Neutrophil (primary cell): ENCODE measurements around the gene ZW10.

Experiments
- H3K27ac ChIP-seq: fragments of 200-600 bp; sonication (generic); 2 replicates; pipeline ENCODE4 v1.5.1; 2016; ENCODE audit warnings: mild to moderate bottlenecking, moderate library complexity
- H3K27me3 ChIP-seq: fragments of 200-600 bp; sonication (generic); 2 replicates; pipeline ENCODE4 v1.6.0; 2016; ENCODE audit warnings: mild to moderate bottlenecking
- H3K36me3 ChIP-seq: fragments of 200-600 bp; sonication (generic); 2 replicates; pipeline ENCODE4 v1.5.1; 2017
- H3K4me1 ChIP-seq, 2 experiments: fragments of 200-600 bp in 1 of 2; sonication (generic) in 1 of 2; 1 replicate in 1 of 2; 2 replicates in 1 of 2; pipeline versions ENCODE4 v1.5.1 to v1.6.1; 2013 to 2016; ENCODE audit warnings: low read depth in 1 of 2, low read length in 1 of 2, mild to moderate bottlenecking in 1 of 2, moderate library complexity in 1 of 2; ENCODE audit not compliant: control insufficient read depth in 1 of 2, insufficient read depth in 1 of 2
- H3K4me3 ChIP-seq, 2 experiments: fragments of 200-600 bp in 1 of 2; sonication (generic) in 1 of 2; 1 replicate in 1 of 2; 2 replicates in 1 of 2; pipeline ENCODE4 v1.5.1; 2013 to 2016; ENCODE audit warnings: low read depth in 1 of 2, low read length in 1 of 2, mild to moderate bottlenecking in 1 of 2, moderate library complexity in 1 of 2
- H3K9me3 ChIP-seq: fragments of 200-600 bp; sonication (generic); 2 replicates; pipeline ENCODE4 v1.5.1; 2016
- TF ChIP-seq, protein P1 (sequence below): fragments of 200-600 bp; sonication (generic); IDR thresholded peaks from 2 replicates; pipeline ENCODE4 v1.5.1; 2016; ENCODE audit warnings: antibody characterized with exemption

ZW10 gene

DNA sequence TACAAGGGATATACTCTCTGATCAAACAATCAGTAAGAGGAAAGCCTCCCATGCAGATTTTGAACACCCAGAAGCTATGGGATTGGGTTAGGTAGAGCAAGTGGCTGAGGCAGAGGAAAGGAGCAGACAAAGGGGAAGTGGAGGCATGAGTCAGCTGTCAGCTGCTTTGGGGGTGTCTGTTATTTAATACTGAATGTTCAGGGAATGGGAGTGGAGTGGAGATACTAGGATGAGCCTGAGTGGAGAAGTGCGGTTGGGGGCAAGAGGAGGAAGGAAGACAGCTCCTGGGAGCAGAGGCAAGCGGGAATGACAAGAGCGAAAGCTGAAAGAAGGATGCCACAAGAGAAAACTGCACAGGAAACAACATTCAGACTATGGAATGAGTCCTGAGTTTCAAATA lies 44.7 kb downstream of the ZW10 start:
- Histone ChIP-seq H3K27me3 (no peaks in the 10 kb centered on the region), H3K9me3 (no peaks in the 10 kb centered on the region), H3K36me3 (peaks cover 16% of the 10 kb centered on the region), H3K4me3 (no peak overlapping the region), H3K27ac (no peak overlapping the region), H3K4me1 (no peaks in the 10 kb centered on the region)
- TF ChIP-seq, protein P1, sequence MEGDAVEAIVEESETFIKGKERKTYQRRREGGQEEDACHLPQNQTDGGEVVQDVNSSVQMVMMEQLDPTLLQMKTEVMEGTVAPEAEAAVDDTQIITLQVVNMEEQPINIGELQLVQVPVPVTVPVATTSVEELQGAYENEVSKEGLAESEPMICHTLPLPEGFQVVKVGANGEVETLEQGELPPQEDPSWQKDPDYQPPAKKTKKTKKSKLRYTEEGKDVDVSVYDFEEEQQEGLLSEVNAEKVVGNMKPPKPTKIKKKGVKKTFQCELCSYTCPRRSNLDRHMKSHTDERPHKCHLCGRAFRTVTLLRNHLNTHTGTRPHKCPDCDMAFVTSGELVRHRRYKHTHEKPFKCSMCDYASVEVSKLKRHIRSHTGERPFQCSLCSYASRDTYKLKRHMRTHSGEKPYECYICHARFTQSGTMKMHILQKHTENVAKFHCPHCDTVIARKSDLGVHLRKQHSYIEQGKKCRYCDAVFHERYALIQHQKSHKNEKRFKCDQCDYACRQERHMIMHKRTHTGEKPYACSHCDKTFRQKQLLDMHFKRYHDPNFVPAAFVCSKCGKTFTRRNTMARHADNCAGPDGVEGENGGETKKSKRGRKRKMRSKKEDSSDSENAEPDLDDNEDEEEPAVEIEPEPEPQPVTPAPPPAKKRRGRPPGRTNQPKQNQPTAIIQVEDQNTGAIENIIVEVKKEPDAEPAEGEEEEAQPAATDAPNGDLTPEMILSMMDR = no peak

DNA sequence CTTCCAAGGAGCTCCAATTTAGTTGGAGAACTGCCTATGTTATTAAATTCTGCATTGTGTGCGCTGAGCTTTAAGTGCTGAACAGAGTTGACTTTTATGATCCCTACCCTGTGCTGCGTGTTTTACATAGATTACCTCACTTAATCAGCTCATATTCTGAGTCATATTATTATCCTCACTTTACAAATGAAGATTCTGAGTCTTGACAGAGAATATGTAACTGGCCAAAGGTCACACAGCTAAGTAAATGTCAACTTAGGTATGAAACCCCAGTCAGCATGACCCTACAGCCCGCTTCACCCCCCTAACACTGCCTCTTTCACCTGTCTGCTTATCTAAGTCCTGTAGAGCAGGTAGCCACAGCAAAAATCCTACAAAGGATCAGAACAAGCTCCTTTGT lies 47.6 kb downstream of the ZW10 start:
- TF ChIP-seq, protein P1 = no peak
- H3K4me1 ChIP-seq = no peaks in the 10 kb centered on the region
- no peaks in the 10 kb centered on the region for H3K27me3 ChIP-seq
- no peaks in the 10 kb centered on the region for H3K36me3 ChIP-seq
- H3K9me3 ChIP-seq = no peaks in the 10 kb centered on the region
- H3K27ac ChIP-seq = no peak overlapping the region
- no peak overlapping the region for H3K4me3 ChIP-seq

DNA sequence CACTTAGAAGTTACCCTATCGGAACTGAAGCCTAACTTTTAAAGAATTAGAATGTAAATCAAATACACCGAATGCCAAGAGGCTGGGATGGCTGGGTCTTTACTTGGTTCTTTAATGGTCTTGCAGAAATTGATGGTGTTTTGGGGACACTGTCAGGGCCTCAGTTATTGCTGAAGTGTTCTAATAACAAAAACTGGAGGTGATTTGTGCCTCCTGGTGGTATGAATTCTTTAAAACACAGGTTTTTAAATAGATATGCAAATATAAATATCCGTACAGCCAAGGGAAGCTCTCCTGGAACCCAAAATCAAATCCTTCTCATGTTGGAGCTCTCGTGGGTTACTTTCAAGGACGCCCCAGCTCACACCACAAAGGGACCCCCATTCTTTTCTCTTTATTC lies 48.1 kb downstream of the ZW10 start:
- H3K27ac ChIP-seq = no peak overlapping the region
- H3K4me3 ChIP-seq = no peak overlapping the region
- no peaks in the 10 kb centered on the region for H3K27me3 ChIP-seq
- H3K9me3 ChIP-seq = no peaks in the 10 kb centered on the region
- H3K36me3 ChIP-seq = no peaks in the 10 kb centered on the region
- TF ChIP-seq, protein P1 = no peak
- H3K4me1 ChIP-seq = no peaks in the 10 kb centered on the region

DNA sequence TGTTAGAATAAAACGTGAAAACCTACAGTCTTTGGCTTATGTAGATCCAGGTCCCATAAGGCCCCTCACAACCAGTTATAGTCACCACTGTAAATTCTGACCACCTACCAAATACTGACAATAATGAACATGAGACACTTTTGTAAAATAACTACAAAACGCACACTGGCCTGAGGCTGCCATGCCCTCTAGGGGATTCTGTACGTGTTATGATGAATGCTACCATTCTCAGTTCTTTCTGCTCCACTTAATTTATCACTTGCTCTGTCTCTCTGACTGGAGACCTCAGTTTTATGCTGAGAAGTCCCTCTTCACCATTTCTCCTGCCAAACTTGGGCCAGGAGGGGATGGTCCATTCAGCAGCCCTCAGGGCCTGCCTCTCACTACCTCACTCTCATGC lies 48.7 kb downstream of the ZW10 start:
- Histone ChIP-seq H3K4me1 (no peaks in the 10 kb centered on the region), H3K27me3 (no peaks in the 10 kb centered on the region), H3K4me3 (no peak overlapping the region), H3K36me3 (no peaks in the 10 kb centered on the region), H3K27ac (no peak overlapping the region), H3K9me3 (no peaks in the 10 kb centered on the region)
- TF ChIP-seq, protein P1 = no peak

DNA sequence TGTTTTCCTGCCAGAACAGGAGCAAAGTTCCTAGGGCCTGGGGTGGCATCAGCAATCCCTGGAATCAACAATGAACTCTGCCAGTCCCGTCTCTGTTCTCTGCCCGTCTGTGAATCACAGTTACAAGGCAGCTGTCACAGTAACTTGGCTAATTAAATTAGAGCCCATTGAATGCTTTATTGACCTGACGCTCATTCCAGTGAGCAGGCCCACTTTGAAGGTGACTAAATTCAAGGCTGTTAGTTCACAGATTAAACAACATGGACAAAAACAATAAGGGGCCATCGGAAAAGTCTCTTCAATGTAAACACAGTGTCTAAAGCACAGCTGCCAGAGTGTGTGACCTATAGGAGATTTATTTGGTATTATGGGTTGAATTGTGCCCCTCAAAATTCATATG lies 49.7 kb downstream of the ZW10 start:
- H3K9me3 ChIP-seq = no peaks in the 10 kb centered on the region
- H3K27me3 ChIP-seq = no peaks in the 10 kb centered on the region
- TF ChIP-seq, protein P1 = no peak
- H3K36me3 ChIP-seq = no peaks in the 10 kb centered on the region
- no peak overlapping the region for H3K27ac ChIP-seq
- H3K4me1 ChIP-seq = no peaks in the 10 kb centered on the region
- H3K4me3 ChIP-seq = no peak overlapping the region

DNA sequence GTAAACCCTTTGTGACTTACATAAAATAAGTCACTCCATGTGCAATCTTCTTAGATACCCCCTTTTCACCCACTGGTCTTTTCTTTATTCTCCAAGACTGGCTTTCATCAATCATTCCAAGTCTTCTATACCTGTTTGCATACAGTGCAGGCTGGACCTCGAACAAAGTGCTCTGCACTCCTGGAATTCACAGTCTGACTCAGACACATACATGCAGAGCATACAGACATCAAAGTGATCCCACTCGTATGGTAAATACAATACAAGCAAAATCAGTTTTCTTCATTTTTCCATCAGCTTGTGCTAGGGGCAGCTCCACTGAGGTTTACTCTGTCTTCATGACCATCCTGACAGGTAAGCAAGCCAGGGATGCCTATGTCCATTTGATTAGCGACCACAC lies 50.6 kb downstream of the ZW10 start:
- H3K36me3 ChIP-seq = no peaks in the 10 kb centered on the region
- TF ChIP-seq, protein P1 = no peak
- no peaks in the 10 kb centered on the region for H3K27me3 ChIP-seq
- H3K4me3 ChIP-seq = no peak overlapping the region
- no peaks in the 10 kb centered on the region for H3K4me1 ChIP-seq
- no peak overlapping the region for H3K27ac ChIP-seq
- no peaks in the 10 kb centered on the region for H3K9me3 ChIP-seq
